ENCODE data around the gene ATP11B.

Gene ATP11B

DNA sequence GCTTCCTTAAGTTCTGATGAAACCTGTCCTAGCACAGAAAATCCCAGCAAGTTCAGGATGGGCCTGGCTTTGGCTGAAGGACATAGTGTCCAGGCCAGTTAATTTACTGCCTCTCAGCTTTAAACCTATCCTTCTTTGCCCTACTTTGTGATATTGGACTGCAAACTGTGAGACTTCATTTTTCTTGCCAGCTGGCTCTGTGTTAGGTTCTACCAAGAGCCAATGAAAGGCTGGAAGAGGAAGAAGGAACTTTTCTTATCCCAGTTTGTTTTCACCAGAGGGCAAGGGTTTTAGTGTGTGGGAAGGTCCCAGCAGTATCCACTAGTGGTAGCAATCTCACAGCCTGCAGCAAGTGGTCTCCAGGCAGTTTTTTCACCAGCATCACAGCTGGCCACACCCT is 168.9 kb downstream of the ATP11B start:
- DNase-seq = no peak

DNA sequence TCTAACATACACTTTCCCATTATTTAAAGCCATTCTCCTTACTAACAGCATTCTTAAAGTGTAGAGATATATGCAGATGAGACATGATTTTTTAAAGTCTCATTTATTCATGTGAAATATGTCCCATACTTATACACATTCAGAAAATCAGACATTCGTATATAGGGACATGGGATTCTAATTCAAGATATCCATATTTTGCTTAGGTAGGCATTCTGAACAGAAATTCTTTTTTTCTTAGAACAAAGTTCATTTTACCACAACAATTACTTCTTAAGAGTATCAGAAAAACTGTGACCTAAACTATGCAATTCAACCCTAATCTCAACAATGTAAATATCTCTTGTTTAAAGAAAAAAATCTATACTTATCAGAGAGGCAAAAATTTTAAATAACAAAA is 170.9 kb downstream of the ATP11B start:
- no peak for DNase-seq

DNA sequence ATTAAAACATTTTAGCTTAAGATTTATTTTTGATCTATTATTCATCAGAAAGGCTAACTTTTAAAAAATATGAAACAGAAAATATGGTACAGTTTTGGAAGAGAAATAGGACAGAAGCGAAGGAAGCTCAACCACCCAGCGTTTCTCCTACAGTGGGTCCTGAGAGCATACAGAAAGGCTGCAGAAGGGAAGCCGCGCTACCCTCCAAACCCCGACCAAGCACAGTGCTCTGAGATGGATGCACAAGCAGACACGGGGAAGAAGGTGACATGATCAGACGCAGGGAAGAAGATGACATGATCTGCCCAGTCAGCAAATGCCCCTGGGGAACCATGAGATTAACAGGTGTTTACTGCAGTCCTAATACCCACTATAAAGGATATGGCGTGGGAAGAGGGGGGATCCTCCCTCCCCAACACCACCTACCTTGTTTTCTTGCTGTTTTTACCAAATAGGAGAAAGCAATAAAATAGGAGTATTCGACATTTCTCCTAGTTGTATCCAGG is 172.6 kb downstream of the ATP11B start:
- DNase-seq = no peak

DNA sequence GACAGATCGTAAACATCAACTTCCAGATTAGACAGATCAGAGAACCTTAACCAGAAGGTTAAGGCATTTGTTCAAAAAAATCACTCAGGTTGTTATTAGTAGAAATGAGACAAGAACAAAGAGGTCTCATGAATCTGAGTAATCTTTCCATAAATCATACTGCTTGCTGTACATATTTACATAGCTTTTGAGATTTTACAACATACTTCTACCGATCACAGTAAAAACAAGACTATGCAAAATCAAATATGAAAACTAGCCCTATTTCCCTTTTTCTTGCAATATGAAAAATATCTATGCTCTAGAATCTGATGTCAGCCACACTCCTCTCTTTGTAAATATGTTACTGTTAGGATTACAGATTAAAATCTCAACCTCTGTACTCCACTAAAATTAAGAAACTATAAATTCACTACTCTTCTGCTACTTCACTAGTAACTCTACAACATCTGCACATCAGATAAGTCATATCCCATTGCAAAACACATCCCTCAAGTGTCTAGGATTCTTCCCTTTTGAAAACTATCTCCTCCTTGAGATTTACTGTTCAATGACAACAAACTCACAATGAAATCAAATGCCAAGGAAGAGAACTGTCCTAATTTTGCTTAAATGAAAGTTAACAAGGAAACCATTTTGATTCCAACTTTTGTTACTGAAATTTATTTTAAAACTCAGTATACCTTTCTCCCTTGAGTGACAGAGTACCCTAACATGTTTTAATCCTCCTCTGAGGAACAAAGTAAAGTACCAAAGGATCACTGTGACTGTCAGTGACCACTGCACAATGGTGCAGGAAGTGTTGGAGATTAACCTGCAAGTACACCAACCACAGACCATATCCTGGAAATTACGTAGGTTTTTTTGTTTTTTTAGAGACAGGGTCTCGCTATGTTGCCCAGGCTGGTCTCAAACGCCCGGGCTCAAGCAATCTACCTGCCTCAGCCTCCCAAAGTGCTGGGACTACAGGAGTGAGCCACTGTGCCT is 174.2 kb downstream of the ATP11B start:
- DNase-seq = no peak

DNA sequence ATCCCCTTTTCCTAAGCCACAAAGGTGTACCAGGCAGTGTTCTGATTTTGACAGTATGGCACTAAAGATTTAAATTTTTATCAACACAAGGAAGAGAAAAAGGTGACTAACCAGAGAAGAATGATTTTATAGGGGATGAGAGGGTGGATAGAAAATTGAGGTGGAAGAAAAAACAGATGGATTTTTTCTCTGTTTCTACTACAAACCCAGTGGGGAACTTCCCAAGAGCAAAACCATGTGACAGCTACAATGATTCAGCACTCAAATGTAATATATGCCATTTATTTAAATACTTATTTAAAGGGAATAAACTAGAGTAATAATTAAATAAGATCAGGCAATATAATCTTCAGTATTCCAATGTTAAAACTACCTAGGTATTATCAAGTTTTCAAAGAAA is 176.0 kb downstream of the ATP11B start:
- peak in 1 of 2 experiments; percentile 13 for DNase-seq

DNA sequence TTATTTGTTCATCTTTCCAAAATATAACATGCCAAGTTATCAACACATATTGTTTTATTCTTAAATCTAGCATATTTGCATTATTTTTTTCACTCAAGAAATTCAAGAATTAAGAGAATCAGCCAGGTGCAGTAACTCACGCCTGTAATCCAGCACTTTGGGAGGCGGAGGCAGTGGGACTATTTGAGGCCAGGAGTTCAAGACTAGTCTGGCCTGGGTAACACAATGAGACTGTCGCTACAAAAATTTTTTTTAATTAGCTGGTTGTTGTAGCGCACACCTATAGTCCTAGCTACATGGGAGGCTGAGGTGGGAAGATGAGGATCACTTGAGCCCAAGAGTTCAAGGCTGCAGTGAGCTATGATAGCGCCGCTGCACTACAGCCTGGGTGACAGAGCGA is 176.5 kb downstream of the ATP11B start:
- DNase-seq = no peak

DNA sequence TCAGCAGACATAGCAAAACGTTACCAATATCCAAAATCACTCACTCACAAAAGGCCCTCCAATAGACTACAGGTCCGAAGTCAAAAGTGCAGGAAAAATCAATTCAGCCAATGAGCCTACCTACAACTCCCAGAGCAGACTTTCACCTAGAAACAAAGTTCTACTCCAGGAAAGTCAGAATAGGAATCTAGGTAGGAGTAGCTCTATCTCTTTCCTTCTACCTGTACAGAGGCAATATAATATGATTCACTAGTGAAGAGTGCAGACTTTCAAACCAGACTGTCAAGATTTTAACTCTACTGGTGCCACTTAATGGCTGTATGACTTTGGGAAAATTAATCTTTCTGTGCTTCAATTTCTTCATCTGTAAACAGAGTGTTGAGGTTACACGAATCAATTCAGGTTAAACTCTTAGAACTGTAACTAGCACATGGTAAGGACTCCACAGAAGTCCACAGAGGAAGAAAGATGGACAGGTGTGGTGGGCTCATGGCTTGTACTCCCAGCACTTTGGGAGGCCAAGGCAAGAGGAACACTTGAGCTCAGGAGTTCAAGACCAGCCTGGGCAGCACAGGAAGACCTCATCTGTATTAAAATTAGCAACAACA is 177.6 kb downstream of the ATP11B start:
- no peak for DNase-seq

All from SW 1271 (cell line).